Measurements from ENCODE around the gene C4orf50.

The C4orf50 gene

GRCh38 chr4:5890063-5890727 is 128.0 kb downstream of the C4orf50 start:
- H3K27me3 ChIP-seq, result peaks cover 99% of the 10 kb centered on the region

GRCh38 chr4:5889002-5889696 is 129.1 kb downstream of the C4orf50 start:
- no peaks in the 10 kb centered on the region for H3K4me1 ChIP-seq (ENCODE audit: control insufficient read depth in 1 of 2, insufficient read depth in 1 of 2, low read depth in 1 of 2, low read length in 1 of 2)
- TF ChIP-seq CTCF (IDR thresholded peaks at IDR 0.05), result no peak
- no peak overlapping the region for H3K4me3 ChIP-seq (ENCODE audit: low read depth in 1 of 2, low read length in 1 of 2)
- no peaks in the 10 kb centered on the region for H3K9me3 ChIP-seq
- peaks cover 97% of the 10 kb centered on the region for H3K27me3 ChIP-seq
- H3K36me3 ChIP-seq, result no peaks in the 10 kb centered on the region
- H3K27ac ChIP-seq, result no peak overlapping the region

More at GRCh38 chr4:5890063-5890727, 128.0 kb downstream of the C4orf50 start:
- Histone ChIP-seq H3K4me1 (ENCODE audit: control insufficient read depth in 1 of 2, insufficient read depth in 1 of 2, low read depth in 1 of 2, low read length in 1 of 2) (no peaks in the 10 kb centered on the region), H3K36me3 (no peaks in the 10 kb centered on the region), H3K27ac (no peak overlapping the region), H3K4me3 (ENCODE audit: low read depth in 1 of 2, low read length in 1 of 2) (no peak overlapping the region), H3K9me3 (no peaks in the 10 kb centered on the region)
- no peak for TF ChIP-seq CTCF (IDR thresholded peaks at IDR 0.05)

- Histone ChIP-seq H3K27ac (no peak overlapping the region), H3K27me3 (peaks cover 93% of the 10 kb centered on the region), H3K9me3 (no peaks in the 10 kb centered on the region), H3K4me3 (ENCODE audit: low read depth in 1 of 2, low read length in 1 of 2) (no peak overlapping the region), H3K4me1 (ENCODE audit: control insufficient read depth in 1 of 2, insufficient read depth in 1 of 2, low read depth in 1 of 2, low read length in 1 of 2) (no peaks in the 10 kb centered on the region), H3K36me3 (no peaks in the 10 kb centered on the region)
- TF ChIP-seq CTCF (IDR thresholded peaks at IDR 0.05), result no peak
Observed at GRCh38 chr4:5888222-5889001, 129.8 kb downstream of the C4orf50 start.

GRCh38 chr4:5887361-5888221 is 130.6 kb downstream of the C4orf50 start:
- Histone ChIP-seq H3K27ac (no peak overlapping the region), H3K4me1 (ENCODE audit: control insufficient read depth in 1 of 2, insufficient read depth in 1 of 2, low read depth in 1 of 2, low read length in 1 of 2) (no peaks in the 10 kb centered on the region), H3K36me3 (no peaks in the 10 kb centered on the region), H3K4me3 (ENCODE audit: low read depth in 1 of 2, low read length in 1 of 2) (no peak overlapping the region), H3K9me3 (no peaks in the 10 kb centered on the region), H3K27me3 (peaks cover 86% of the 10 kb centered on the region)
- TF ChIP-seq CTCF (IDR thresholded peaks at IDR 0.05), result no peak

- H3K4me3 ChIP-seq (ENCODE audit: low read depth in 1 of 2, low read length in 1 of 2), result no peak overlapping the region
- no peaks in the 10 kb centered on the region for H3K9me3 ChIP-seq
- no peaks in the 10 kb centered on the region for H3K4me1 ChIP-seq (ENCODE audit: control insufficient read depth in 1 of 2, insufficient read depth in 1 of 2, low read depth in 1 of 2, low read length in 1 of 2)
- H3K27me3 ChIP-seq, result peaks cover 84% of the 10 kb centered on the region
- no peak overlapping the region for H3K27ac ChIP-seq
- H3K36me3 ChIP-seq, result no peaks in the 10 kb centered on the region
- TF ChIP-seq CTCF (IDR thresholded peaks at IDR 0.05), result no peak
Observed at GRCh38 chr4:5887011-5887360, 131.2 kb downstream of the C4orf50 start.

Measured in neutrophil (primary cell).